Dedifferentiated amniotic fluid mesenchymal stem cell (primary cell): Measurements from ENCODE around the gene HGF.
"Not testable (repeated sequence)": the region's sequence is repeated elsewhere in the genome, so short reads cannot be mapped to it uniquely, and the experiment has no call there.

Experiments used
- DNase-seq: peaks from one replicate; pipeline ENCODE4 v3.0.0-alpha.2; 2016; ENCODE audit errors: extremely low spot score

The HGF gene

DNA sequence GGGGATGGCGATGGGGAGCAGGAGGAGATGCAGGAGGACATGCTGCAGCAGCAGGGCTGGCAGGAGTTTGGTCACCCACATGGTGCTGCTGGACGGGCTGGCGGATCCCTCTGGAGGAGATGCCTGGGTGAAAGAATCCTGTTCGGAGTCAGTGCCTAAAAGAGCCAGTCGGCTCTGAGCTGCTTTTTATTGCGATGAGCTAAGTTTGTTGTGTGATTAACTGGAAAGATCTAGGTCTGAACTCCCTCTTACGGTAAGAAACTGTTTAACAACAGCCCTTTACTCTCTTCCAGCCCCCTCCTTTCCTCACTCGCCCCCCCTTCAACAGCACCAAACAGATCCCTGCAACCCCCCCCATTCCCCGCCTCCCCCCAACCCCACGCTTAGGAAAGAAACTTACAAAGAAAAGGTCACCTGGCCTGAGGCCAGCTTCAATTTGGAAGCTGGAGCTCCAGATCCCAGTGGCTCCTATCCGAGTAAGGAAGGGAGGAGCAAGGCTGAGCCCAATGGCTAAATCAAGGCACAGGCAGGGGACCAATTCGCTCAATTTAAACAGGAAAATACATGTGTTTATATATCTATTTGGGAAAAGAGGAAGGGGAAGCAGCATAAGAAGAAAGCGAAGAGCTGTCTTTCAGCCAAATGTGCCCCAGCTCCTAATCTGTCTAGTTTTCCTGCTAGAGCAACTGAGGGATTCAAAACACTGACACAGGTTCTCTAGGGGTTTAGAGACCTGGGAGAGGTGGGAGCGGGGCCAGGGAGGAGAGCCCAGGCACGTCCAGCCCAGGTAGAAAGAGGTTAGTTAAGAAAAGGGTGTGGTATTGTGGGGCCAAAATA is at the start of gene HGF:
HGF (minus strand) TSS at position 157 of the 837 bp plus-strand sequence; CDS start at position 81, 76 bp downstream.
- DNase-seq: peak; percentile 44

DNA sequence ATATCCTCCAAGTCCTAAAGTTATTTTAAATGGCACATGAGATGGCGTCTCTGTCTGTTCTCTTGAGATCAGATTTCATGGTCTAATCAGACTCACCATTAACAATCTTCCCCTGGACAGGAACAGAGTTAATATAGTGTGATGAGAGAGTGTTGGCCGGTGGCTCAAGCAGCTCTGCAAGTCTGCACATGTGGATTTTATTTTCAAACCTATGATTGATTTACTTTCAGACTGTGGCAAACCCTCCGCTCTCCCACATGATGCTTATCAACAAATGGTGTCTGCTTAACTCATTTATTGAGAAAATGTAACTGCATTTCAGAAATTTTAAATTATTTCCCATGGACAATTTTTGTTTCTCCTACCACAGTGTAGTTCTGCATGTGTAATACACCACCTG is 46.5 kb upstream of the HGF start:
- DNase-seq: no peak

DNA sequence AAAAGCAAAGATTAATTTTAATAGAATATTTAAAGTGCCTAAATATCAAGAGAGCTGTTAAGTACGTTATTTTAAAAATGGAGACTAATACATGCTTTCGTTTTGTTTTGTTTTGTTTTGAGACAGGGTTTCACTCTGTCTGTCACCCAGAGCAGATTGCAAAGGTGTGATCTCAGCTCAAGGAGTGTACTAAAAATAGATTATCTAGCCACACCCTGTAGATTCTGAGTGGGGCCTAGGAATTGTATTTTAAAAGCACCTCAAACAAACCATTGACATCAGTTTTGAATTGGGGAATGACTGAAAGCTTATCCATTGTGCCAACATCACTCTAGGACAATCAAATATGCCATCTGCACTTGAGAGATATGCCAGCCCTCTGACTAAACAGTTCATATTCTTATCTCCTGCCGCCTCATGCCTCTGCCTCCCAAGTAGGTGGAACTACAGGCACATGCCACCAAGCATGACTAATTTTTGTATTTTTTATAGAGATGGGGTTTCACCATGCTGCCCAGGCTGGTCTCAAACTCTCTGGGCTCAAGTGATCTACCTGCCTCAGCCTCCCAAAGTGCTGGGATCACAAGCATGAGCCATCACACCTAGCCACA is 43.1 kb upstream of the HGF start:
- DNase-seq: not testable (repeated sequence)

DNA sequence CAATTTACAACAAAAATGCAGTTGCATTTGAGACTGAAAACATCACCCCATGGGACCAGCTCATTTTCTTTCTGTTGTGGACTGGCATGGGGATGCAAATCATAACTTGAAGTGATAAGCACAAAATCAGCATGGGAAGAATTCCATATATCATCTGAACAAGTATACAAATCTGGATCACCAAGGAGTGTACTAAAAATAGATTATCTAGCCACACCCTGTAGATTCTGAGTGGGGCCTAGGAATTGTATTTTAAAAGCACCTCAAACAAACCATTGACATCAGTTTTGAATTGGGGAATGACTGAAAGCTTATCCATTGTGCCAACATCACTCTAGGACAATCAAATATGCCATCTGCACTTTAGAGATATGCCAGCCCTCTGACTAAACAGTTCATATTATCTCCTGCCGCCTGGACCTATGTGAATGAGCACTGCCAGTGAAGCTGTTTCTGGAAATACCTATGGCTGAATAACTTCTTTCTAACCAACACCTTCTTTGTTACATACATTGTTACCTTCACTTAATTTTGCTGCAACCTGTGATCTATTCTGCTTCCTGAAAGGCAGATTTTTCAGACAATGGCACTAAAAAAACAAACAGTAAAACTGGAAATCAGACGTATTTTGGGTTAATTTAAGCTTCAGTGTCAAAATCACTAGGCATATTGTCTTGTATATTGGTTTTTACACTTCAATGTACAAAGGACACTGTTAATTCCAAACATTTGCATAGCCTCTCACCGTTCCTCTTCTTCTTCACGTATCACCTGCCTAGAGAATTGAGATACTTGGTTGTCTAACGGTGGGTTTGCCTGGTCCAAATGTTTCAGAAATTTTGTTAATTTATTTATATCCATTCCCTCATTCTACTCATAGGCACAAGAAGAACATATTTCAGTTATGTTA is 42.4 kb upstream of the HGF start:
- no peak for DNase-seq

DNA sequence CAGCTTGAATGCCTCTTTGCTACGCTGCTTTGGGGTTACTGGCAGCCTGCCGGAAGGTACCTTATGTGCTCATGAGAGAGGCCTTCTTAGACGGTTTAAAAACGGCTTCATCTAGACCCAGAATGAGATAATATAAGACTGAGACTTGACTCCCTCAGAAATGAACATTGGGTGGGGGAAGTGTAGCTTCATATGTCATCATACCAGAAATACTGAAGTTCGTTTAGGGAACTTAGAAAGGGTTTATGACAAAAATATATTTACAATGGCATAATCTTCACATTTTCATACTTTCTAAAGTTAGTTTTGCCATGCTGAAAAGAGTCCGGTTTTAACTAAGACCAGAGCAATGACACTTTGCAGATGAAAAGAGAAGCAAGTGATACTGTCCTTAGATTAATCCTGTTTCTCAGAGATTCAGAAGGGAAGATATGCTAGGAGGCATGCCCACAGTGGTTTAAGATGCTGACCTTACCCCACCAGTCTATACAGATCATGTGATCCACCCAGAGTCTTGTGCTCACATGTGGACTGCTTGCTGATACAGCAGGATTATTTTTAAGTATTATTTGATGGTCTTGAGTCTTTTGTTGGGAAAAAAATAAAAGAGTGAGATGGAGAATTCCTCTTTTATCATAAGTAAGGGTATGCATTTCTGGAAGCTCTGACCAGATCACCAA is 40.8 kb upstream of the HGF start:
- no peak for DNase-seq

DNA sequence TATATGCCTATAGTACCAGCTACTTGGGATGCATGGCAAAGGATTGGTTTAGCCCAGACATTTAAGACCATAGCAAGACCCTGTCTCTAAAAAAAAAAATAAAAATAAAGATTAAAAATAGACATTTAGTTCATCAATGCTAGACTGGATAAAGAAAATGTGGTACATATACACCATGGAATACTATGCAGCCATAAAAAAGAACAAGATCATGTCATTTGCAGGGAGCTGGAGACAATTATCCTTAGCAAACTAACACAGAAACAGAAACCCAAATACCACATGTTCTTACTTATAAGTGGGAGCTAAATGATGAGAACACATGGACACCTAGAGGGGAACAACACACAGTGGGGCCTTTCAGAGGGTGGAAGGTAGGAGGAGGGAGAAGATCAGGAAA is 38.5 kb upstream of the HGF start:
- not testable (repeated sequence) for DNase-seq

DNA sequence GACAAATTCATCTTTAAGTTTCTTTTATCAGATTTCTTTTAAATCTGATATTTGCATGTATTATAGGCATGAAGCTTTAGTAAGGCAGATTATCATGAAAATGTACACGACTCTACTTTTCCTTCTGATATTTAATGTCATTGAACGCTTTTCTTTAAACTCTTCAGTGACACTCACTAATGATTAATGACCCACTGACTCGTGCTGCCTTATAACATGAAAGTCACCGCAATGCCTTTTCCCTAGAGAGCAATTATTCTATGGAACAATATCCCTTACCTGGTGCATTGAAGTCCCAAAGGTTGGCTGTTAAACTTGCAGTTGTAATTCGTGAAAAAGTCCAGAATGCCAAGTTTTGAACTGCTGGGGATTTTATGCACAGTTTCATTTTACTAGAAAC is 33.4 kb upstream of the HGF start:
- DNase-seq: no peak

DNA sequence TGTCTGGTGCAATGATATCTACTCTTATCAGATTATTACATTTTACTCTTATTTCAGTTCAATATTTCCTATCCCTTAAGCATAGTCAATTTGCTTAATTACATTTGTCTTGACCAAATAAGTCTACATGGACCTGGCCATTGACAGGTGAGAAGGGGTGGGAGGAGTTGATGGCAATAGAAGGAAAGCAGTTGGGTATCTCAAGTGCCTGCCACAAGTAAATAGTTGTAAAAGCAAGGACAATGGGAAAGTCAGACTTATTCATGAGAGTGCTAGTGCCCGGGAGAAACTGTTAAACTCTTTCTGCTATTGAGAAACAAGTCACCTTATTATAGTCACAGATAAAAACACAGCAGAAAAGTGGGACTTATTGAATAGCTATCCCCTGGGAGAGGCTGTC is 32.4 kb upstream of the HGF start:
- no peak for DNase-seq

DNA sequence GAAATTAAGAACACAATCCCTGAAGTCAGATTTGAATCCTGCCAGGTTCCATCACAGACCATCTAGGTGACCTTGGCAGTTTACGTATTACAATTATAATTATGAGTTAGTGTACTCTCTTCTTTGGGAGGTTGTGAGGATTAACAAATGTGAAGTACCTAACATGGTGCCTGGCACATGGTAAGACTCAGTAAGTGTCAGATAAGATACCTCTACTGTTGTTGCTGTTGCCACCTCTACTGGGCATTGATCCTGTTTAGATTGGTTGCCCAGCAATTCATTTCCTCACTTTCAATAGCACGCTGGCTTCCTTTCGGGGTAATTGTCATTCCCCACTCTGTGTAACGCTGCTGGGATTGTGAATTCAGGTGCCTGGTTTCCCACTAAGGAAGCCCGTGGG is 31.7 kb upstream of the HGF start:
- no peak for DNase-seq

DNA sequence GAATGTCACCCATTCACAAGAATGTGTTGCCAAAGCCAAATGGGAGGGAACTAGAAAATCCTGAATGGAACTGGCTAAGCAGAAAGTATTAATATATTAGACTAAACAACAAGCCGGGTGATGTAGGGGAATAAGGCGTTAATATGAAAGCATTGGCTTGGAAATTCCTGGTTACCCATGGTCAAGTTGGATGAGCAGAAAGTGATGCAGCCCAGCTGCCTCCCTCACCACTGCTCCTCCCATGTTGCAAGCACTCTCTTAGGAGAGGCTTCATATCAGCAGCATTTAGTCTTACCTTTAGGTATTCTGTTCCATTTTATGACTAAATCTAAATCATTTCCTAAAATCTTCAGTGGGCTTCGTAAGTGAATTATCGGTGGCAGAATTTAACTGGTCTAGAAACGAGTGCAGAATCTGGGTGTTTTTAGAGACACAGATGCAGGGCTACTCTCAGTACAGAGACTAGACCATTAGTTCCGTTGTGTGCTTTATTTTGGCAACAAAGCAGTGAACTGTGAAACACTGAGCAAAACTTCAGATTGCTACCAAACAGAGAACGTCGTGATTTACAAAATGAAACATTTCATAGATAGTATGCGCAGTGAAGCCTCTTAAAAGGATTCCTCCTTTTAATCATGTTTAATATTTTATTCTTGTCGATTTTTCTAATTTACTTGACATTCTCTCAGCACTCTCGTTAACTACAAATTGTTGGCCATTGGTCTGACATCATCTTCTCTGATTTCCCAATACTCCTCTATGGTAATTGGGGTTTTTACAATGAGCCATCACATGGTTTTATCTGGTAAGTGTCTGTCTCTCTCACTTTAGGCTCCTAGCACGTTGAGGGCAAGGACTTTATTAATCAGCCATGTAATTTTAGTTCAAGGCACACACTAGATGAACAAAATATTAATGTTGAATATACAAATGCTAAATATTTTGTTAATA is 22.0 kb upstream of the HGF start:
- DNase-seq: no peak

DNA sequence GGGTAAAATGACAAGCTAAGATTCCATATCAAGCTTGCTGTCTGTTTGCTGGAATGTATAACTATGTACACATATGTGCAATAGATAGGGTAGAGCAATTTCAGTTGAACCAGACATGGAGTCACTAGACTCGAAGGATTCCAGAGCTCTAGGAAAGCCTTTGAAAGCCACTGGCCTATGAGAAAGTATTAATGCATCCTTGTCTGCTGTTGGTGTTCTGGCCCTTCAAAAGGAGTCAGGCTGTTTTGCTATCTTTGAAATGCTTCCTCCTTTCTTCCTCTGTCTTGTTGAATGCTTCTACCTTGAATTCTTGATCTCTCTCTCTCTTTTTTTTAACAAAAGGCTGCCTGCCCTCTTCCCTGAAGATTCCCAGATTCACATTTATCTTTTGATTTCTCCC is 20.8 kb upstream of the HGF start:
- DNase-seq: no peak

DNA sequence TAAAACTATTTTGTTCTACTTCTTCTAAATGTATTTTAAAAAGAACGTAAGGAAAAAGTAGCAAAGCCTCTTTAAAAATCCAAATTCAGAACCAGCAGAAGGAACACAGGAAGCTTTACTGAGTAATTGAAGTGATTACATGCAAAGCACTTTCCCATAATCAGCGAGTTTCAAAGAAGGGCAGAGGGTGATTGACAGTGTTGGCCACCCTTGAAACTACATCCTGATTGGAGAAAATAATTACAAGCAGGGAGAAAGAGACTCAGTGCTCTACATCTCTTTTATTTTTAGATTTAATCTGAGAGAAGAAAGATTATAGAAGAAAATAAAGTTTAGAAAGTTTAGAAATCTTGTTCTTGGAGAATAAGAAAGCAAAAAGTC is 20.3 kb upstream of the HGF start:
- no peak for DNase-seq

DNA sequence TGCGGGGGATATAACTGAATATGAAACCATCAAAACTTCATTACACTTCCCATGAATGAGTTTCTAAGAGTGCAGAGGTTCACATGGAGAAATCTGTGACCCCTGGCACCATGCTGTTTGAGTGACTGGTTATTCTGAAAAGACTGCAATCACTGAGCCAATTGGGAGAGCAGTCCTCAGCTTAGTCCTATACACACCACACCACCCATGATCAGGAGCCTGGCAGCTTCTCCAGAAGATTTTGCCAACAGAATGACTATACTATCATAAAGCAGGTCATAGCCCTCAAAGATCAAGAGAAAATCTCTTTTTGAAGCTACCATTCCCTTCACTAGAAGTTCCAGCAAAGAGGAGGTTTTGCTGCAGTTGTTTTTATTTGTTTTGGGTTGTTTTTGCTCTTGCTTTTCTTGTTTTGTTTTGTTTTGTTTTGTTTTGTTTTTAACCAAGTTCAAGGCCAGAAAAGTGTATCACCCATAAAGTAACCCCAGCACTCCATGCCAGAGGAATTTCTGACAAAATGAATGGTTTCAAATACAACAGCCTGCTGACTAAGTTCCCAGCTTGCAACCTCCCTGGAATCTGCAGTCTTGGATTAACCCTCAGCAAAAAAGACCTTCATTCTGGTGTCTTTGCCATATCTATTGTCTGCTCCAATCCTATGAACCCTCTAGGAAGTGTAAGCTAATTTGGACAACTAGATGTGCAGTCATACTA is 19.7 kb upstream of the HGF start:
- DNase-seq: no peak

DNA sequence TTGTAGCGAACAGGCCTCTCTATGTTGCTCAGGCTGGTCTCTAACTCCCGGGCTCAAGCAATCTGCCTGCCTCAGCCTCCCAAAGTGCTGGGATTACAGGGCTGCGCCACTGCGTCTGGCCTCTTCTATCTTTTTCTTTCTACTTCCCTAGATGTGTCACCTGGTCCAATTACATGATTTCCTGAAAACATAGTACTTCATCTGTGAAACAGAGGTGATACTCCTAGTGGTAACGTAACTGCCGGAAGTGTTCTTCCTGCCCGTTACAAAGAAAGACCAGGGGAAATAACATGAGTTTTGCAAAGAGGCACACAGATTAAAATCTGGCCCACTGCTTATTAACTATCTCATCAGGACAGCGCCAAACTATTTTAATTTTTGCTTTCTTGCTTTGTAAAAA is 18.4 kb upstream of the HGF start:
- no peak for DNase-seq

DNA sequence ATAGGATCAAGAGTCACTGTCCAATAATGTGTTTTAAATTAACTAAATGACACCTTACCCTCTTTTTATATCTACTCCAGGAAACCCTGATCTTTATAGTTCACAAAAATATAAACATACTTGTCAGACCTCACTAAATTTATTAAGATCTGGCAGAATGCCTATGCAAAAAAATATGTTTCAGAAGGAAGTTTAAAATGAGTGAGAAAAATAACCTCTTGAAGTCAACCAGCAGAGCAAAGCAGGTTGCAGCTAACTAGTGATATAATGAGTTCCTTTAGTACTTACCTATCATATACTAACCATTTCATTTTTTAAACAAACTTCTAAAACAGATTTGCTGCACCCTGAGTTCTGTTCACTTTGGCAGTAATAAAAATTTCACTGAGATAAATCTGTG is 14.0 kb upstream of the HGF start:
- no peak for DNase-seq

DNA sequence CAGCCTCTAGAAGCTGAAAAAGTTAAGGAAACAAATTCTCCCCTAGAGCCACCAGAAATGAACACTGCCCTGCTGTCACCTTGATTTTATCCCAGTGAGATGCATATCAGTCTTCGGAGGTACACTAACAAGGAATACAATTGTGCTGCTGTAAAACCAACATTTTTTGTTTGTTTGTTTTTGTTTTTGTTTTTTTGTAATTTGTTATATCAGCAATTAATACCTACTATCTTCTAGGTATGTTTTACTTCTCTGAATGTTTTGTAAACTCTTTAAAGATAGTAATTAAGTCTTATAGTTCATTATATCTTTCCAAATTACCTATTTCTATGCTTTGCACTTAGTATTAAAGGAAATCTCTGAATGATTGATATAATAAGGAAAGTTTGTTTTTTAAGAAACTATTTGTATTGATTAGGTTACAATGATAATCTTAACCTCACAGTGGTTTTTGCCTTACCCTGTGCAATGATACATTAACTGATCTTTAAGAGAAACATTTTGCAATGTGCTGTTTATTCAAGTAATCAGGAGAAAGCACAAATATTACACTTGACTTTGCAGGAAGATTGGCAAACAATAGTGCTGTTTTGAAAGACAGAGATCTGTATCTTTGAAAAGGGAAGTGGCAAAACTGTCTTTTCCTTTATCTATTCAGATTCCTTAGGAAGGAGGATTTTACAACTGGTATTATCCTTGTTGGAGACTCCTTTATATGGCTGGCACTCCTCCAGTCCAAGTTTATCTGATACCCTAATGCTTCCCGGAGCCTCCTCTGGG is 11.3 kb upstream of the HGF start:
- DNase-seq: no peak

DNA sequence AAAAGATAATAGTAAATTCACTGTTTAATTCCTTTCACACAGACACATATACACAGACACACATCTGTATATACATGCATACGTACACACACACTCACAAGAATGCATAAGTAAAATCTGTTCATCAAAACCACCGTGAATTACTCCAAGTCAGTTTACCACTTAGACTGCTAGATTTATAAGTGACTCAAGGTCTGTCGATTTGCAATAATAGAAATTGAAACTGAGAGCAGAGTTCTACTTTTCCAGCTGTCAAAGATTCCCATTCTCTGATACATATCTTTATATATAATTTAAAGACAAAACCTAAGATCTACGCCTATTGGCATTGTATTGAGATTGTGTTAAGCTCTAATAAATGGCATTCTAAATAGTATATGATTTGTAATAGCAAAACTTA is 9.9 kb upstream of the HGF start:
- DNase-seq: no peak

DNA sequence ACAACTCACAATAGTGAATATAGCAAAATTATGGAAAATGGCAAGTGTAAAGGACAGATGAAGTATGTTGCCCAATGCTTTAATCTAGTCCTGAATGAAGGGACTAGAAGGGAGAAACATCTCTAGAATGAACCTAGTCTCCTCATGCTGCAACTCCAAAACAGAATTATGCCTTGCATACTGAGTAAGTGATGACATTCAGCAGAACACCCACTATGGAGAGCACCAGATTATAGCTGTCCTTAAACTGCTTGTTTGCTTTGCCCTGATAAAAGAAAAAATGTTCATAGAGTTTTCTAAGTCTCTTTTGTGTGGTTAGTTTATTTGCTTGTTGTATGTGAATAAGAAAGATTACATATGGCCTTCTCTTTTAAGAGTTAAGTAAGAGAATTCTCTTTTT is 7.8 kb upstream of the HGF start:
- no peak for DNase-seq

DNA sequence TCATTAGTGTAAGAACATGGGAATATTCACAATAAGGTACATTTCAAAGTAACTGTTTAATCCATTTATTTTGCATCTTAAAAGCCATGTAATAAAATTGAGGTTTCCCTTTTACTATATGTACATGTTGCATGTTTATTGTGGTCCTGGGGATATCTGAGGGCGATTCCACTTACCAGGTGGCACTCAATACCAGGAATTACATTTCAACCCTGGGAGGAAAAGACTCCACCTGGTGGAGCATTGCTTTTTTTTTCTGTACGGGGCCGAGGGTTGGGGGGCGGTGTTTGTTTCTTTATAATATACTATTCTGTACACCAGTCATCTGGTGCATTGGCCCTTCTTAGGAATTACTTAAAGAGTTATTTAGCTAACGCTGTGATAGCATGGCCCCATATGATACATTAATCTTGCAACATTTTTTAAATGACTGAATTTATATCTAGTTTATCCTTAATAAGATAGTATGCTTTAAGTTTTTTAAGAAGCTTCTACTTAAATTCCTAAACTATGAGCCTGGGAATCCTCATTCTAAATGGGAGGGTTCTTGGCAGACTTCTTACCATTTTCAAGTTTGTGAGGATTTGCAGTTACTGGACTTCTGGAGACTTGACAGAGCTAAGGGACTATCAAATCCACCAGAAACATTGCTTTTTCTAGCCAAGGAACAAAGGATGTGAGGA is 7.2 kb upstream of the HGF start:
- DNase-seq: no peak
